T-cell (primary cell): ENCODE data around the gene DUSP10. TPM values are rescaled to one million over a fixed set of nuclear protein-coding genes. Genes with fewer than 3 reads are reported as not detected.

Experiments used
- ATAC-seq, 4 experiments: fragments of 200-7000 bp in 3 of 4; fragments of 150-1000 bp in 1 of 4; cut with Tn5 transposase; replicated peaks in 1 of 4; 1 replicate in 3 of 4; 2 replicates in 1 of 4; pipeline ENCODE4 v1.10.0; 2021; ENCODE audit warnings: moderate library complexity in 3 of 4, mild to moderate bottlenecking in 2 of 4, moderate number of reproducible peaks in 1 of 4
- CTCF ChIA-PET, 2 donors: fragments of 300-600 bp; sonication (Branson Sonifier 250); formaldehyde crosslinking; loops; one replicate each; lab custom pipeline; 2022; ENCODE audit warnings: antibody characterized with exemption in 2 of 2; lab: Charles Lee
- POLR2A ChIA-PET, 2 donors: fragments of 300-600 bp; sonication (Branson Sonifier 250); formaldehyde crosslinking; loops; one replicate each; lab custom pipeline; 2022; ENCODE audit warnings: antibody characterized with exemption in 2 of 2; lab: Charles Lee
- DNase-seq, 35 experiments: peaks; one replicate each; pipeline versions ENCODE4 v3.0.0 to v3.0.0-alpha.2; 2013 to 2023
- H3K27ac ChIP-seq: one replicate; pipeline ENCODE4 v1.5.1; 2013; ENCODE audit warnings: low read length
- H3K27me3 ChIP-seq, 2 experiments: replicated peaks in 1 of 2; 1 replicate in 1 of 2; 2 replicates in 1 of 2; pipeline versions ENCODE4 v1.6.1 to v1.7.0; 2013; ENCODE audit warnings: low read length in 1 of 2, mixed read lengths in 1 of 2; ENCODE audit not compliant: control insufficient read depth in 2 of 2, insufficient read depth in 2 of 2; ENCODE audit errors: extremely low read depth in 1 of 2
- H3K36me3 ChIP-seq, 2 donors: 1 replicate in 1 of 2; 2 replicates in 1 of 2; pipeline versions ENCODE4 v1.6.1 to v1.7.0; 2013; ENCODE audit warnings: low read length in 1 of 2; ENCODE audit not compliant: control insufficient read depth in 2 of 2, insufficient read depth in 1 of 2; ENCODE audit errors: extremely low read depth in 1 of 2
- H3K4me1 ChIP-seq, 2 experiments: 1 replicate in 1 of 2; 2 replicates in 1 of 2; pipeline versions ENCODE4 v1.6.1 to v1.7.0; 2013; ENCODE audit warnings: low read length in 2 of 2, mixed read lengths in 1 of 2; ENCODE audit not compliant: insufficient read depth in 2 of 2, control insufficient read depth in 1 of 2; ENCODE audit errors: extremely low read depth in 1 of 2
- H3K4me3 ChIP-seq, 2 donors: 1 replicate in 1 of 2; 2 replicates in 1 of 2; pipeline versions ENCODE4 v1.5.1 to v1.7.0; 2013; ENCODE audit warnings: mild to moderate bottlenecking in 2 of 2, low read length in 1 of 2, moderate library complexity in 1 of 2; ENCODE audit not compliant: control insufficient read depth in 1 of 2; ENCODE audit errors: extremely low read depth in 1 of 2
- H3K9me3 ChIP-seq: 2 replicates; pipeline ENCODE4 v1.7.0; 2013
- H3K27ac Mint-ChIP-seq, 2 donors: one replicate each; pipeline ENCODE4 v1.8.0; 2020 to 2021; ENCODE audit warnings: mild to moderate bottlenecking in 2 of 2, mixed read lengths in 2 of 2
- H3K27me3 Mint-ChIP-seq, 2 donors: one replicate each; pipeline ENCODE4 v1.8.0; 2021 to 2022; ENCODE audit warnings: mixed read lengths in 2 of 2
- H3K36me3 Mint-ChIP-seq: one replicate; pipeline ENCODE4 v1.8.0; 2021; ENCODE audit warnings: mixed read lengths
- H3K4me1 Mint-ChIP-seq, 3 donors: one replicate each; pipeline ENCODE4 v1.8.0; 2020 to 2022; ENCODE audit warnings: mixed read lengths in 3 of 3, mild to moderate bottlenecking in 1 of 3
- H3K4me3 Mint-ChIP-seq, 3 donors: one replicate each; pipeline ENCODE4 v1.8.0; 2020 to 2022; ENCODE audit warnings: mild to moderate bottlenecking in 3 of 3, mixed read lengths in 3 of 3, moderate library complexity in 3 of 3
- H3K9me3 Mint-ChIP-seq, 3 donors: one replicate each; pipeline ENCODE4 v1.8.0; 2020 to 2022; ENCODE audit warnings: mixed read lengths in 3 of 3
- WGBS: methylation state at CpG from one replicate; pipeline ENCODE4 v1.1.5; 2013; ENCODE audit warnings: missing lambda C conversion rate; ENCODE audit not compliant: insufficient coverage; 5-methylcytosine and 5-hydroxymethylcytosine counted together
- total RNA-seq, 35 experiments: library from RNA in 6 of 35; stranded (reverse) in 6 of 35; fragments of 120-200 nt in 1 of 35; gene quantifications; one replicate each; pipeline versions ENCODE4 v1.2.1 to v1.2.4 and lab custom pipeline; 2013 to 2026

Gene DUSP10
- total RNA-seq, 5 donors from 2014 or later (not counting 1 experiment from before 2014, with no cell fraction given): 5.2 to 64.2 (median 6.0) TPM

DNA sequence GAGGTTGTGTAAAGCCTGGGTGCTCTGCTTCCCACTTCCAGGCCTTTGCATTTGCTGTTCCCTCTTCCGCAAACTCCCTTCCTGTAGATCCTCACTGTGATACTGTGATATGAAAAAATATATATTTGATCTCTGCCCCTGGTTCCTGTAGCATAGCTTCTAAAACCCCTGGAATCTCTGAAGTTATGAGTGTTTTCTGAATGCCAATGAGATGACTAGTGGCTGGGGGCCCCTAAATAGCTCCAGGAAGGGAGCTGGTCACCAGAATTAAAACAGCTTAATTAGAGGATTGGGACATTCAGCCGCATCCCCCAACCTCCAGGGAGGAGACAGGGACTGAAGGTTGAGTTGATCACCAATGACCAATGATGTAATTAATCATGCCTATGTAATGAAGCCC is 21.9 kb downstream of the DUSP10 start:
- H3K27me3 Mint-ChIP-seq: no peaks in the 10 kb centered on the region
- H3K9me3 Mint-ChIP-seq: peaks cover 0 to 9% (median 6%) of the 10 kb centered on the region in 3 donors
- H3K4me3 Mint-ChIP-seq: no peak overlapping the region
- ChIA-PET POLR2A (interaction anchor here in 1 of 2 donors (0.6 to 1.6 kb wide), 3 partner anchors 15 to 141 kb away, joined by 3 to 9 read pairs (median 5); partner anchors contain the start of gene DUSP10), CTCF (interaction anchor here in 1 of 2 donors (1.9 kb wide), 1 partner anchor 22 kb away, joined by 5 read pairs; the partner anchor contains the start of gene DUSP10)
- peaks cover 24 to 51% (median 49%) of the 10 kb centered on the region in 3 donors for H3K4me1 Mint-ChIP-seq
- WGBS: no CpG with 5 or more reads among the region's 2 CpGs
- no peak overlapping the region for H3K27ac ChIP-seq
- no peaks in the 10 kb centered on the region for H3K27me3 ChIP-seq
- no peak overlapping the region for H3K4me3 ChIP-seq
- H3K36me3 Mint-ChIP-seq: peaks cover 40% of the 10 kb centered on the region
- no peak overlapping the region for H3K27ac Mint-ChIP-seq
- H3K36me3 ChIP-seq: peaks cover 0 to 3% of the 10 kb centered on the region in 2 donors
- DNase-seq (no peak), ATAC-seq (no peak)
- H3K4me1 ChIP-seq: peaks cover 0 to 9% of the 10 kb centered on the region in 2 experiments
- no peaks in the 10 kb centered on the region for H3K9me3 ChIP-seq

DNA sequence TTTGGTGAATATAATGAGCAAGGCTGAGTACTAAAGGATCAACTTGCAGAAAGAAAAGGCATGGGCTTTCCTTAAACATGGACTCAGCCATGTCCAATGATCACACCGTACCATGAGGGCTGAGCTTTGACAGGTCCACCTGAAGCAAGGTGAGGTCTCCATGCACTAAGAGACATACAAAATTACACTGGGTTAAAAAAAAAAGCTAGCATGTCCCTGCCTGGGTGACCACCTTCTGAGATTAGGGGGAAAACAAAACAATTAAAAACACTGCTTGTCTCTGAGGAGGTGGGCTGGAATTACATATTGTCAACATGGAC is 22.7 kb downstream of the DUSP10 start:
- Mint-ChIP-seq H3K27me3 (no peaks in the 10 kb centered on the region), H3K4me3 (no peak overlapping the region), H3K9me3 (peaks cover 0 to 9% (median 6%) of the 10 kb centered on the region in 3 donors), H3K27ac (no peak overlapping the region), H3K36me3 (peaks cover 41% of the 10 kb centered on the region), H3K4me1 (peaks cover 28 to 55% (median 52%) of the 10 kb centered on the region in 3 donors)
- H3K4me1 ChIP-seq: peaks cover 0 to 12% of the 10 kb centered on the region in 2 experiments
- WGBS: no CpG with 5 or more reads among the region's 1 CpG
- no peak overlapping the region for H3K27ac ChIP-seq
- H3K36me3 ChIP-seq: peaks cover 0 to 3% of the 10 kb centered on the region in 2 donors
- POLR2A ChIA-PET: interaction anchor here (0.5 to 1.5 kb wide), 4 partner anchors 11 to 819 kb away, joined by 3 to 9 read pairs (median 4); partner anchors contain the start of gene DUSP10 (in 1 of the 2)
- DNase-seq: no peak
- CTCF ChIA-PET: interaction anchor here in 1 of 2 donors (0.8 to 1.9 kb wide), 2 partner anchors 23 to 179 kb away, joined by 4 to 5 read pairs; partner anchors contain the start of gene DUSP10
- no peaks in the 10 kb centered on the region for H3K9me3 ChIP-seq
- no peaks in the 10 kb centered on the region for H3K27me3 ChIP-seq
- H3K4me3 ChIP-seq: no peak overlapping the region
- no peak for ATAC-seq

DNA sequence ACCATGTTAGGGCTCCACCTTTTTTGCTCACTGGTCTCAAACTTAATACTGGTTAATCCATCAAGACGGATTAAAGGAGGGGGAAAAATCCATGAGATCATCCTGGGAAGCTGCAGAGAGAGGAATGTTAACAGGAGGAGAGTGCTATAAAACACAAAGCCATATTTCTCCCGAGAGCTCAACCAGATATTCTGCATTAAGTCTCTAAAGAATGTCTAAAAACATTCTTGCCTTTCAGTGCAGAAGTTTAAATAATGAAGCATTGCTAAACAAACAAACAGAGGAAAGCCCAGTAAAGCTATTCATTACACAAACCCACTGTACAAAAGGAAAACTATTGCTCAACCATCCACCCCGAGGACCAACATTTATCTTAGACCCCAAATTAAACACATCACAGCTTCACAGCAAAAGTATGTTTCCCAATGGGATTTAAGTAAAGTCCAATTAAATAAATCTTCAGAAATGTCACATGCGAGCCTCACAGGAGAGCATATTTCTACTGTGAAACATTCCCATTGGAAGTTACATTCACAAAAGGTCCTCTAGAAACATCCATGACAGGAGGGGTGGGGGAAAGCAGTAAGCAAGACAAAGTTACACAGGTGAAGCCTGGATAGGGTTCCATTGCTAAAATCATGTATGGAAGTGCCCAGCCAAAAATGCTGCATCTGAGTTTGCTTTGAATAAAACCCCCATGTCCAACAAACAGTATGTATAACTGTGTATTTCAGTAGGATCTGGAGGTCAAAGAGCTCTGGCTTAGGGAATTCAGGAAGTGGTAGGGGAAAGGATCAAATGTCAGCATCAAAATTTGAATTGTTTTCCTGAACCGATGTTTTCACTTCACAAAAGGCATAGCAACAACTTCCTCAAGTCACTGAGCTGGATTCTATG is 23.3 kb downstream of the DUSP10 start:
- DNase-seq: no peak
- ChIA-PET POLR2A (interaction anchor here in 1 of 2 donors (0.5 to 1.8 kb wide), 4 partner anchors 11 to 23 kb away, joined by 4 to 9 read pairs (median 6); partner anchors contain the start of gene DUSP10), CTCF (interaction anchor here in 1 of 2 donors (0.8 kb wide), 1 partner anchor 178 kb away, joined by 4 read pairs; no protein-coding TSS in a partner anchor)
- Mint-ChIP-seq H3K27ac (no peak overlapping the region), H3K27me3 (no peaks in the 10 kb centered on the region), H3K4me1 (peaks cover 34 to 58% (median 57%) of the 10 kb centered on the region in 3 donors), H3K9me3 (peaks cover 0 to 3% (median under 1%) of the 10 kb centered on the region in 3 donors), H3K4me3 (no peak overlapping the region), H3K36me3 (peaks cover 38% of the 10 kb centered on the region)
- no peaks in the 10 kb centered on the region for H3K9me3 ChIP-seq
- H3K27me3 ChIP-seq: no peaks in the 10 kb centered on the region
- H3K4me1 ChIP-seq: peaks cover 0 to 14% of the 10 kb centered on the region in 2 experiments
- WGBS: no CpG with 5 or more reads among the region's 5 CpGs
- no peak overlapping the region for H3K4me3 ChIP-seq
- peaks cover 0 to 2% of the 10 kb centered on the region in 2 donors for H3K36me3 ChIP-seq
- no peak for ATAC-seq
- H3K27ac ChIP-seq: no peak overlapping the region

DNA sequence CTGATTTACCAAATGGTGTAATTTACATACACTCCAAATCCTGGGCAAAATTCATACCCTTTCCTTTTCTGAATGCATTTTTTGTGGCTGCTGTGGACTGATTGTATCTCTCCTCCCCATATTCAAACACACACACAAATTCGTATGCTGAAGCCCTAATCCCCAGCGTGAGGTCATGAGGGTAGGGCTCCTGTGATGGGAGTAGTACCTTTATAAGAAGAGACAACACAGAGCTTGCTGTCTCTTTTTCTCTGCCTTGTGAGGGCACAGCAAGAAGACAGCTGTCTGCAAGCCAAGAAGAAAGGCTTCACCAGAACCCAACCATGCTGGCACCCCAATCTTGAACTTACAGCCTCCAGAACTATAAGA is 24.4 kb downstream of the DUSP10 start:
- ChIA-PET CTCF (no interaction called here), POLR2A (interaction anchor here in 1 of 2 donors (1.8 kb wide), 1 partner anchor 24 kb away, joined by 6 read pairs; the partner anchor contains the start of gene DUSP10)
- H3K27ac Mint-ChIP-seq: no peak overlapping the region

DNA sequence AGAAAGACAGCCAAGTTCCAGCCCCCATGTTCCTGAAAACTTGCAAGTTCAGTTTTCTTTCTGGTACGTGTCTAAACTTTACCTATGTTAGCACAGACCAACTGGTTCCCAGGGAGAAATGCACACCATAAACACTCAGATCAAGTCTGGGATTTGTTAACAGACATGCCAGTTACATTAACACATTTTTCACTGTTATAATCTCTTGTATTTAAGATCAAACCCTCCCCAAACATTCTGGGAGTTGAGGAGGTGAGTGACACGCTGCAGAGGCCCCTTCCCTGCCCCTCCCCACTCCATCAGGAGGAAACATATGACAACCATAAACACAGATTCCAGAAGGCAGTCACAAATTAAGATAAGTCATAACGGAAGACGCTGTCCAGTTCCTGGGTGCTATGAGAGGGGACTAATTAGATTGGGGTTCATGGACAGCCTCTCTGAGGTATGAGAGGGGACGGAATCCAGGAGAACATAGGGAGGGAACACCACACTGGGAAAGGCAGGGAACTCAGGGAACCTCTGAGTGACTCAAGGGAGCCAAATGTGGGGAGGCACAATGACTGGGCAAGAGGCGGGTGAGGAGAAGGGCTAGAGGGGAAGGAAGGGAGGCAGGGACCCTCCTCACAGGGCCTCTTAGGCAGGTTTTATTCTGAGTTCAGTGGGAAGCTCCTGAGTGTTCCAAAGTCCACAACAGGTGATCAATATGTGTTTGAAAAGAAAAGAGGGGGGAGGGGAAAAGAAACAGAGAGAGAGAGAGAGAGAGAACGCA is 25.0 kb downstream of the DUSP10 start:
- Histone ChIP-seq H3K4me3 (no peak overlapping the region), H3K9me3 (no peaks in the 10 kb centered on the region), H3K27ac (no peak overlapping the region), H3K27me3 (no peaks in the 10 kb centered on the region), H3K4me1 (peaks cover 12 to 25% of the 10 kb centered on the region in 2 experiments), H3K36me3 (no peaks in the 10 kb centered on the region)
- CTCF ChIA-PET: no interaction called here
- POLR2A ChIA-PET: interaction anchor here in 1 of 2 donors (1.8 kb wide), 1 partner anchor 25 kb away, joined by 6 read pairs; the partner anchor contains the start of gene DUSP10
- Mint-ChIP-seq H3K4me3 (no peak overlapping the region), H3K27ac (peak overlapping the region in 1 of 2 donors; percentile 49), H3K36me3 (peaks cover 27% of the 10 kb centered on the region), H3K9me3 (no peaks in the 10 kb centered on the region), H3K4me1 (peaks cover 52 to 68% (median 66%) of the 10 kb centered on the region in 3 donors), H3K27me3 (no peaks in the 10 kb centered on the region)
- ATAC-seq (no peak), DNase-seq (no peak)
- 98% methylated on average over 5 of the region's 7 CpGs for WGBS

More for the DNA sequence above, 24.4 kb downstream of the DUSP10 start:
- no peak for DNase-seq
- no peaks in the 10 kb centered on the region for H3K9me3 ChIP-seq
- H3K27me3 Mint-ChIP-seq: no peaks in the 10 kb centered on the region
- peaks cover 0 to under 1% (median 0%) of the 10 kb centered on the region in 3 donors for H3K9me3 Mint-ChIP-seq
- H3K4me1 Mint-ChIP-seq: peaks cover 46 to 65% (median 65%) of the 10 kb centered on the region in 3 donors
- peaks cover 6 to 20% of the 10 kb centered on the region in 2 experiments for H3K4me1 ChIP-seq
- H3K36me3 ChIP-seq: no peaks in the 10 kb centered on the region
- no CpG with 5 or more reads among the region's 2 CpGs for whole genome bisulfite sequencing
- peaks cover 31% of the 10 kb centered on the region for H3K36me3 Mint-ChIP-seq
- ATAC-seq: no peak
- no peak overlapping the region for H3K4me3 Mint-ChIP-seq
- no peak overlapping the region for H3K4me3 ChIP-seq
- no peaks in the 10 kb centered on the region for H3K27me3 ChIP-seq
- no peak overlapping the region for H3K27ac ChIP-seq
